ENCODE data around the gene PAQR8.
A peak's percentile ranks its signal among the peaks of the same experiment; 100 is the strongest.

Gene PAQR8

GRCh38 chr6:52393780-52394179 is 31.8 kb downstream of the PAQR8 start:
- TF ChIP-seq CTCF (IDR thresholded peaks at IDR 0.05; ENCODE audit: insufficient read depth, low read length, poor library complexity, severe bottlenecking) = no peak
- no peaks in the 10 kb centered on the region for H3K27me3 ChIP-seq (replicated peaks; ENCODE audit: control insufficient read depth, insufficient read depth, low read length)
- DNase-seq (ENCODE audit: extremely low read depth, insufficient read length) = no peak
- H3K36me3 ChIP-seq (ENCODE audit: control insufficient read depth, insufficient read depth, low read length) = no peaks in the 10 kb centered on the region
- no peak overlapping the region for H3K4me3 ChIP-seq (replicated peaks; ENCODE audit: low read depth, low read length)

- H3K27me3 ChIP-seq (replicated peaks; ENCODE audit: control insufficient read depth, insufficient read depth, low read length) = no peaks in the 10 kb centered on the region
- peak; percentile 62 for DNase-seq (ENCODE audit: extremely low read depth, insufficient read length)
- TF ChIP-seq CTCF (IDR thresholded peaks at IDR 0.05; ENCODE audit: insufficient read depth, low read length, poor library complexity, severe bottlenecking) = no peak
- no peaks in the 10 kb centered on the region for H3K36me3 ChIP-seq (ENCODE audit: control insufficient read depth, insufficient read depth, low read length)
- H3K4me3 ChIP-seq (replicated peaks; ENCODE audit: low read depth, low read length) = peak overlapping the region; percentile 26; the same call in 1 of the 2 replicates
These were observed 32.3 kb downstream of the PAQR8 start for GRCh38 chr6:52394251-52394666.

- H3K27me3 ChIP-seq (replicated peaks; ENCODE audit: control insufficient read depth, insufficient read depth, low read length) = no peaks in the 10 kb centered on the region
- no peak for DNase-seq (ENCODE audit: extremely low read depth, insufficient read length)
These were observed 34.0 kb downstream of the PAQR8 start for GRCh38 chr6:52395969-52396368.

GRCh38 chr6:52399511-52400312 is 37.8 kb downstream of the PAQR8 start:
- peaks cover 5% of the 10 kb centered on the region for H3K36me3 ChIP-seq (ENCODE audit: control insufficient read depth, insufficient read depth, low read length)
- peak; percentile 83 for TF ChIP-seq CTCF (IDR thresholded peaks at IDR 0.05; ENCODE audit: insufficient read depth, low read length, poor library complexity, severe bottlenecking)
- H3K27me3 ChIP-seq (replicated peaks; ENCODE audit: control insufficient read depth, insufficient read depth, low read length) = no peaks in the 10 kb centered on the region
- DNase-seq (ENCODE audit: extremely low read depth, insufficient read length) = no peak
- H3K4me3 ChIP-seq (replicated peaks; ENCODE audit: low read depth, low read length) = no peak overlapping the region

More at GRCh38 chr6:52395969-52396368, 34.0 kb downstream of the PAQR8 start:
- Histone ChIP-seq H3K36me3 (ENCODE audit: control insufficient read depth, insufficient read depth, low read length) (no peaks in the 10 kb centered on the region), H3K4me3 (replicated peaks; ENCODE audit: low read depth, low read length) (no peak overlapping the region)
- TF ChIP-seq CTCF (IDR thresholded peaks at IDR 0.05; ENCODE audit: insufficient read depth, low read length, poor library complexity, severe bottlenecking) = no peak

- H3K36me3 ChIP-seq (ENCODE audit: control insufficient read depth, insufficient read depth, low read length) = peaks cover 5% of the 10 kb centered on the region
- no peak for DNase-seq (ENCODE audit: extremely low read depth, insufficient read length)
- TF ChIP-seq CTCF (IDR thresholded peaks at IDR 0.05; ENCODE audit: insufficient read depth, low read length, poor library complexity, severe bottlenecking) = no peak
- H3K4me3 ChIP-seq (replicated peaks; ENCODE audit: low read depth, low read length) = no peak overlapping the region
- H3K27me3 ChIP-seq (replicated peaks; ENCODE audit: control insufficient read depth, insufficient read depth, low read length) = no peaks in the 10 kb centered on the region
These were observed 38.5 kb downstream of the PAQR8 start for GRCh38 chr6:52400313-52401041.

Measured in GM06990 (cell line).